C4-2B (cell line): ENCODE measurements around the gene GNLY.

Source experiments
- ZFX ChIP-seq: fragments of 450-650 bp; IDR thresholded peaks from 2 replicates; pipeline ENCODE4 v1.6.1; 2017
- TF ChIP-seq, protein P1 (sequence below): fragments of 450-650 bp; conservative IDR thresholded peaks from 2 replicates; pipeline ENCODE4 v1.5.1; 2017; ENCODE audit warnings: mild to moderate bottlenecking

- TF ChIP-seq, protein P1, sequence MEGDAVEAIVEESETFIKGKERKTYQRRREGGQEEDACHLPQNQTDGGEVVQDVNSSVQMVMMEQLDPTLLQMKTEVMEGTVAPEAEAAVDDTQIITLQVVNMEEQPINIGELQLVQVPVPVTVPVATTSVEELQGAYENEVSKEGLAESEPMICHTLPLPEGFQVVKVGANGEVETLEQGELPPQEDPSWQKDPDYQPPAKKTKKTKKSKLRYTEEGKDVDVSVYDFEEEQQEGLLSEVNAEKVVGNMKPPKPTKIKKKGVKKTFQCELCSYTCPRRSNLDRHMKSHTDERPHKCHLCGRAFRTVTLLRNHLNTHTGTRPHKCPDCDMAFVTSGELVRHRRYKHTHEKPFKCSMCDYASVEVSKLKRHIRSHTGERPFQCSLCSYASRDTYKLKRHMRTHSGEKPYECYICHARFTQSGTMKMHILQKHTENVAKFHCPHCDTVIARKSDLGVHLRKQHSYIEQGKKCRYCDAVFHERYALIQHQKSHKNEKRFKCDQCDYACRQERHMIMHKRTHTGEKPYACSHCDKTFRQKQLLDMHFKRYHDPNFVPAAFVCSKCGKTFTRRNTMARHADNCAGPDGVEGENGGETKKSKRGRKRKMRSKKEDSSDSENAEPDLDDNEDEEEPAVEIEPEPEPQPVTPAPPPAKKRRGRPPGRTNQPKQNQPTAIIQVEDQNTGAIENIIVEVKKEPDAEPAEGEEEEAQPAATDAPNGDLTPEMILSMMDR = no peak
- no peak for TF ChIP-seq ZFX
Observed at GRCh38 chr2:85708641-85709040, 14.5 kb downstream of the GNLY start.
